HG02610 (cell line): Measurements from ENCODE around the gene POU3F3.

Source experiments
- ATAC-seq: cut with Tn5 transposase; IDR thresholded peaks from one replicate; pipeline ENCODE4 v1.9.1; 2021; ENCODE audit warnings: mild to moderate bottlenecking, moderate library complexity; ENCODE audit not compliant: unreplicated experiment

The POU3F3 gene

DNA sequence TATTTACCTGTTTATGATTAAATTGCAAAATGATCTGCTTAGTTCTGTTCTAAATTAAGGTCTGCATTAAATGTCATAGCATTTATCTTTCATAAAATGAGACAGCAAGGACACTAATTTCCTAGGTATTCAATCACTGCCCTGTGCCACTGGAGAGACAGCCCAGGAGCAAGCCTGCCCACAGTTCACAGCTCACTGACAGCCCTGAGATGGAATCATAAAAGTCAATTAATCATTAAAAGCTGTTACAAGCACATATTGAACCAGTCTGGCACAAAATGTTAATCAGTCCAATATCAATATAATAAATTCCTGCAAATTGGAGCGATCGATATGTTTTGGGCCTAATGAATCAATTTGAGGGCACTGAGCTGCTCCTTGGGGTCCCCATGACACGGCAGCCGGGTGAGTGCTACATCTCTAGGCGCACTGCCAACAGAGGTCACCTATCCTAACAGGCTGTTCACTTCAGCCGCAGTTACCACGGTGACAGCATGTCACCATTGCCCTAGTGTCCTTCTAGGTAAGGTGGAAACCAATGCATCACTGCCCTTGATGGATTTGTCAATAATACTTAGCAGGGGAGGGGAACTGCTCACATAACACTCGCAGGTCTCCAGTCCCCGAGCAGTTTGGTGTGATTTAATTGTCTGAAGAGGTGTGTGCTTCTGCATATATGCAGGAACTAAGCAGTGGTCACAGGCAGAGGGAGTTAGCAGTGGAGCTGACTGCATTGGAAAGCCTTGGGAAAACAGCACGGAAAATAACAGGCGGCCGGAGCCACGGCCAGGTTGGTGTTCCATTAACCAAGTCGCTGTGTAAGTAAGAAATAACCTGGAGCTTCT, 47.3 kb downstream of the POU3F3 start:
- ATAC-seq: no peak

DNA sequence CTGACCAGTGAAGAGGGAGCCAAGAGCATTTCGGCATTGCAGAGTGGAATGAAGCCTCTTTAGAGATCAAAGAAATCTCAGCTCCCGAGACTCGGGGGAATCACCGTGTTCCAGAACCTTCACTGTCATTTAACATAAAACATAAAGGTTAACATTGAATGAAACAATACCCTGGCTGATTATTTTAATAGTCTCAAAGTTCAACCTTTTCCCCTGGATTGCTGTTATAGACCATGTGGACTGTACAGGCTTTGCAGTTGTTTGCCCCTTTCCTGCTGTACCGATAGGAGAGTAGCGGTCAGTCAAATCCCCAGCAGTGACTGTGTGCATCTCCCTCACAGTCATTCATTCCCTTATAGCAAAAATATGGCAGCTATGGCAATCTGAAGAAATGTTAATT, 48.4 kb downstream of the POU3F3 start:
- no peak for ATAC-seq
